HEK293 (cell line): ENCODE measurements around the gene ENO3.

Experiments
- FEZF1 ChIP-seq: fragments of 450-650 bp; formaldehyde crosslinking; IDR thresholded peaks from 2 replicates; pipeline ENCODE4 v1.5.1; 2016; ENCODE audit warnings: missing biosample characterization, missing genetic modification characterization
- HIC1 ChIP-seq: fragments of 450-650 bp; formaldehyde crosslinking; IDR thresholded peaks from 2 replicates; pipeline ENCODE4 v1.5.1; 2016; ENCODE audit warnings: missing biosample characterization, missing genetic modification characterization
- KLF1 ChIP-seq: fragments of 450-650 bp; formaldehyde crosslinking; IDR thresholded peaks from 2 replicates; pipeline ENCODE4 v1.5.1; 2016; ENCODE audit warnings: missing biosample characterization, missing genetic modification characterization
- PRDM2 ChIP-seq: fragments of 450-650 bp; formaldehyde crosslinking; IDR thresholded peaks from 2 replicates; pipeline ENCODE4 v1.5.1; 2016; ENCODE audit warnings: missing biosample characterization, missing genetic modification characterization, borderline replicate concordance
- PRDM6 ChIP-seq: fragments of 450-650 bp; formaldehyde crosslinking; IDR thresholded peaks from 2 replicates; pipeline ENCODE4 v1.5.1; 2017; ENCODE audit warnings: missing biosample characterization, missing genetic modification characterization
- SETDB1 ChIP-seq: IDR thresholded peaks from one replicate; pipeline ENCODE4 v1.6.1; 2017; ENCODE audit warnings: mild to moderate bottlenecking, low read length, moderate library complexity, mixed read lengths; ENCODE audit not compliant: insufficient read length
- TSHZ1 ChIP-seq: fragments of 450-650 bp; formaldehyde crosslinking; IDR thresholded peaks from 2 replicates; pipeline ENCODE4 v1.5.1; 2016; ENCODE audit warnings: missing biosample characterization, missing genetic modification characterization, borderline replicate concordance
- ZIC2 ChIP-seq: fragments of 450-650 bp; formaldehyde crosslinking; IDR thresholded peaks from 2 replicates; pipeline ENCODE4 v1.5.1; 2016; ENCODE audit warnings: missing biosample characterization, missing genetic modification characterization
- ZNF114 ChIP-seq: fragments of 450-650 bp; formaldehyde crosslinking; IDR thresholded peaks from 2 replicates; pipeline ENCODE4 v1.5.0; 2017; ENCODE audit warnings: missing biosample characterization, missing genetic modification characterization
- ZNF138 ChIP-seq: fragments of 450-650 bp; formaldehyde crosslinking; IDR thresholded peaks from 2 replicates; pipeline ENCODE4 v1.5.1; 2016; ENCODE audit warnings: missing biosample characterization, missing genetic modification characterization, borderline replicate concordance
- ZNF16 ChIP-seq: fragments of 450-650 bp; formaldehyde crosslinking; IDR thresholded peaks from 2 replicates; pipeline ENCODE4 v1.5.1; 2016; ENCODE audit warnings: low read depth, missing biosample characterization, missing genetic modification characterization
- ZNF223 ChIP-seq: fragments of 450-650 bp; formaldehyde crosslinking; IDR thresholded peaks from 2 replicates; pipeline ENCODE4 v1.5.1; 2016; ENCODE audit warnings: missing biosample characterization, missing genetic modification characterization
- ZNF248 ChIP-seq: fragments of 450-650 bp; formaldehyde crosslinking; IDR thresholded peaks from 2 replicates; pipeline ENCODE4 v1.5.1; 2017; ENCODE audit warnings: missing biosample characterization, missing genetic modification characterization
- ZNF280D ChIP-seq: fragments of 450-650 bp; formaldehyde crosslinking; IDR thresholded peaks from 2 replicates; pipeline ENCODE4 v1.5.1; 2016; ENCODE audit warnings: missing biosample characterization, missing genetic modification characterization
- ZNF292 ChIP-seq: fragments of 450-650 bp; formaldehyde crosslinking; IDR thresholded peaks from 2 replicates; pipeline ENCODE4 v1.5.1; 2016; ENCODE audit warnings: low read depth, missing biosample characterization, missing genetic modification characterization, borderline replicate concordance
- ZNF555 ChIP-seq: fragments of 450-650 bp; formaldehyde crosslinking; conservative IDR thresholded peaks from 2 replicates; pipeline ENCODE4 v1.5.1; 2017; ENCODE audit warnings: missing biosample characterization, mild to moderate bottlenecking, missing genetic modification characterization, inconsistent platforms
- ZNF776 ChIP-seq: fragments of 450-650 bp; formaldehyde crosslinking; IDR thresholded peaks from 2 replicates; pipeline ENCODE4 v1.5.0; 2017; ENCODE audit warnings: missing biosample characterization, missing genetic modification characterization, borderline replicate concordance
- ZNF792 ChIP-seq: fragments of 450-650 bp; formaldehyde crosslinking; IDR thresholded peaks from 2 replicates; pipeline ENCODE4 v1.5.1; 2016; ENCODE audit warnings: missing biosample characterization, missing genetic modification characterization
- ZSCAN30 ChIP-seq: fragments of 450-650 bp; IDR thresholded peaks from 2 replicates; pipeline ENCODE4 v1.5.1; 2018; ENCODE audit warnings: missing biosample characterization, mild to moderate bottlenecking, missing genetic modification characterization, moderate library complexity
- ZXDB ChIP-seq: fragments of 450-650 bp; formaldehyde crosslinking; IDR thresholded peaks from 2 replicates; pipeline ENCODE4 v1.5.1; 2016; ENCODE audit warnings: missing biosample characterization, missing genetic modification characterization

The ENO3 gene

GRCh38 chr17:4908711-4909496 is 42.0 kb upstream of the ENO3 start (continued):
- TF ChIP-seq PRDM2 (tag by site-specific recombination) (no peak), SETDB1 (no peak), ZNF16 (tag by site-specific recombination) (no peak), PRDM6 (tag by site-specific recombination) (no peak), ZNF138 (tag by site-specific recombination) (no peak), ZNF792 (no peak), ZIC2 (peak; percentile 72), ZNF776 (tag by site-specific recombination) (0 out of 2 replicates have a peak, but pooled peaks have one; percentile 64), ZNF280D (tag by site-specific recombination) (no peak), FEZF1 (tag by site-specific recombination) (0 out of 2 replicates have a peak, but pooled peaks have one; percentile 14), KLF1 (tag by site-specific recombination) (peak; percentile 40; the same call in 1 of the 2 replicates), ZSCAN30 (peak; percentile 98), ZNF248 (tag by site-specific recombination) (0 out of 2 replicates have a peak, but pooled peaks have one; percentile 20), ZNF292 (no peak), TSHZ1 (tag by site-specific recombination) (no peak), ZNF114 (tag by site-specific recombination) (no peak), ZXDB (tag by site-specific recombination) (no peak), ZNF555 (tag by site-specific recombination) (no peak), ZNF223 (tag by site-specific recombination) (no peak), HIC1 (tag by site-specific recombination) (no peak; the same call in 1 of the 2 replicates)
